Measurements from ENCODE around the gene JUN. TPM values are rescaled to one million over a fixed set of nuclear protein-coding genes. Genes with fewer than 3 reads are reported as not detected.
A peak's percentile ranks its signal among the peaks of the same experiment; 100 is the strongest.

The JUN gene
- total and polyA plus RNA-seq, 2 donors, result 51.0 to 74.3 TPM

DNA sequence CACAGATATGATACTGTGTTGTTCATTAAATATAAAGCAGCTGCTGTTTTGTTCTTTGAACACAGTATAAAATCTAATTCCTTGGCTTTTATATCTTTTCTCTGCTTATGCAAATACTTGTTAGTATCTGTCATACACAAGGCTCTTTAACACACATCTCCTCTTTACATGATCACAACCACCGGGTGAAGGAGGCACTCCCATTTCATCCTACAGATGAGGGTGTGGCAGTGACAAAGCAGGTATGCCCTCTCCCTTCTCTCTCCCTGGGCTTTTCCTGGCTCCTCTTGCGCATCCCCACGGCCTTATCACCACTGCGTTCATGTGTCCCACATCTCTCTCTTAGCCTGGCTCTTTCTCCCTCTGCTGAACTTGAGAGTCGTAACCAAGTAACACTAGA, 38.2 kb downstream of the JUN start:
- WGBS, result 92% methylated on average over 5 of the region's 5 CpGs
- H3K27ac ChIP-seq (ENCODE audit: low read depth in 1 of 2, low read length in 1 of 2), result no peak overlapping the region
- no peaks in the 10 kb centered on the region for H3K27me3 ChIP-seq (ENCODE audit: control insufficient read depth in 2 of 2, insufficient read depth in 1 of 2, low read length in 1 of 2)
- H3K4me1 ChIP-seq (ENCODE audit: control insufficient read depth in 2 of 2, insufficient read depth in 2 of 2, low read length in 2 of 2), result no peaks in the 10 kb centered on the region
- no peak overlapping the region for H3K4me3 ChIP-seq (ENCODE audit: low read length in 2 of 2)
- DNase-seq (ENCODE audit: low read depth in 6 of 9, low spot score in 9 of 9), result no peak
- no peaks in the 10 kb centered on the region for H3K36me3 ChIP-seq (ENCODE audit: control insufficient read depth in 2 of 2, insufficient read depth in 2 of 2, low read length in 1 of 2)
- no peaks in the 10 kb centered on the region for H3K9me3 ChIP-seq (ENCODE audit: control insufficient read depth in 2 of 2, insufficient read depth in 1 of 2, low read length in 1 of 2)

GRCh38 chr1:58745117-58745516, 38.7 kb downstream of the JUN start:
- no peak overlapping the region for H3K4me3 ChIP-seq (ENCODE audit: low read length in 2 of 2)
- H3K4me1 ChIP-seq (ENCODE audit: control insufficient read depth in 2 of 2, insufficient read depth in 2 of 2, low read length in 2 of 2), result no peaks in the 10 kb centered on the region
- H3K27me3 ChIP-seq (ENCODE audit: control insufficient read depth in 2 of 2, insufficient read depth in 1 of 2, low read length in 1 of 2), result no peaks in the 10 kb centered on the region
- no peak overlapping the region for H3K27ac ChIP-seq (ENCODE audit: low read depth in 1 of 2, low read length in 1 of 2)
- no peaks in the 10 kb centered on the region for H3K9me3 ChIP-seq (ENCODE audit: control insufficient read depth in 2 of 2, insufficient read depth in 1 of 2, low read length in 1 of 2)
- H3K36me3 ChIP-seq (ENCODE audit: control insufficient read depth in 2 of 2, insufficient read depth in 2 of 2, low read length in 1 of 2), result no peaks in the 10 kb centered on the region
- WGBS, result 92% methylated on average over 1 of the region's 1 CpG
- DNase-seq (ENCODE audit: low read depth in 6 of 9, low spot score in 9 of 9), result no peak

DNA sequence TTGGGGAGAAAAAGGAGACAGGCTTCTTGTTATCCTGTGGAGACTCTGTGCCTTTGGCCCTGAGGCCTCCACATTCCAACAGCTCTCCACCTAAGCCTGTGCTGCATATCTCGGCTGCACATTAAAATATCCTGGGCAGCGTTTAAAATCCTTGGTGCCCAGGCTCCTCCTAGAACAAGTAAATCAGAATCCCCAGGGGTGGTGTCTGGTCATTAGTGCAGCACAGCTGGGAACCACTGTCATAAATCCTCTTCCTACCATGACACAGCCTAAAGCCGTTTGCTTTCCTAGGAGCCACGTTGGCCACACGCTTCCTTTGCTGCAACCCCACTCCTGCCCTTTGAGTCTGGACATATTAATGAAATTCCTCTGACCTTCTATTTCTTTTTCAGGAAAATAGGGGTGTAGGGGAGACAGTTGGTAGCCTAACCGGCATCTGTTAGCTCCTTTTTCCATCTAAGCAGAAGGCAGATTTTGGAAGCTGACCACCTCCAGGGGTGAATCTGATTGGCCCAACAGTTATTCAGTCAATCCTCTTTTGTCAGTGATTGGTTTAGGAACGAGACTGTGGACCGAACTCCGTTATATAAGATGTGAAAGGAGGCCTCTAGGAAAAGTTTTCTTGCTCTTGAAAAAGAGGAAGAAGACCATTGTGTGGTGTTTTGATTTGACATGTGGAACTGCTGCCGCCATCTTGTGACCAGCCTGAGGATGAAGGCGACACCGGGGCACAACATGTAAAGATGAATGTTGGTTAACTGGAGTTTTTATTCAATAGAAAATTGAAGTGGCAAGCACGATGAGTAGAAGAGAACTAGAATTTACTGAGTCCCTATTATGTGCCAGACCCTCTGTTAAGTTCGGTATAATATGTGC, 41.9 kb downstream of the JUN start:
- no peaks in the 10 kb centered on the region for H3K36me3 ChIP-seq (ENCODE audit: control insufficient read depth in 2 of 2, insufficient read depth in 2 of 2, low read length in 1 of 2)
- no peaks in the 10 kb centered on the region for H3K4me1 ChIP-seq (ENCODE audit: control insufficient read depth in 2 of 2, insufficient read depth in 2 of 2, low read length in 2 of 2)
- H3K4me3 ChIP-seq (ENCODE audit: low read length in 2 of 2), result no peak overlapping the region
- H3K9me3 ChIP-seq (ENCODE audit: control insufficient read depth in 2 of 2, insufficient read depth in 1 of 2, low read length in 1 of 2), result no peaks in the 10 kb centered on the region
- H3K27ac ChIP-seq (ENCODE audit: low read depth in 1 of 2, low read length in 1 of 2), result no peak overlapping the region
- 95% methylated on average over 14 of the region's 14 CpGs for WGBS
- no peaks in the 10 kb centered on the region for H3K27me3 ChIP-seq (ENCODE audit: control insufficient read depth in 2 of 2, insufficient read depth in 1 of 2, low read length in 1 of 2)
- no peak for DNase-seq (ENCODE audit: low read depth in 6 of 9, low spot score in 9 of 9)

- H3K27me3 ChIP-seq (ENCODE audit: control insufficient read depth in 2 of 2, insufficient read depth in 1 of 2, low read length in 1 of 2), result no peaks in the 10 kb centered on the region
- H3K4me3 ChIP-seq (ENCODE audit: low read length in 2 of 2), result no peak overlapping the region
- DNase-seq (ENCODE audit: low read depth in 6 of 9, low spot score in 9 of 9), result peak in 7 of 9 donors; percentile 43 to 80 (median 63)
- no peak overlapping the region for H3K27ac ChIP-seq (ENCODE audit: low read depth in 1 of 2, low read length in 1 of 2)
- H3K36me3 ChIP-seq (ENCODE audit: control insufficient read depth in 2 of 2, insufficient read depth in 2 of 2, low read length in 1 of 2), result no peaks in the 10 kb centered on the region
- no peaks in the 10 kb centered on the region for H3K4me1 ChIP-seq (ENCODE audit: control insufficient read depth in 2 of 2, insufficient read depth in 2 of 2, low read length in 2 of 2)
- no peaks in the 10 kb centered on the region for H3K9me3 ChIP-seq (ENCODE audit: control insufficient read depth in 2 of 2, insufficient read depth in 1 of 2, low read length in 1 of 2)
- 33% methylated on average over 3 of the region's 3 CpGs for WGBS
These were observed 43.9 kb downstream of the JUN start for GRCh38 chr1:58739856-58740466.

- Histone ChIP-seq H3K27ac (ENCODE audit: low read depth in 1 of 2, low read length in 1 of 2) (no peak overlapping the region), H3K9me3 (ENCODE audit: control insufficient read depth in 2 of 2, insufficient read depth in 1 of 2, low read length in 1 of 2) (no peaks in the 10 kb centered on the region), H3K27me3 (ENCODE audit: control insufficient read depth in 2 of 2, insufficient read depth in 1 of 2, low read length in 1 of 2) (no peaks in the 10 kb centered on the region), H3K4me3 (ENCODE audit: low read length in 2 of 2) (no peak overlapping the region), H3K36me3 (ENCODE audit: control insufficient read depth in 2 of 2, insufficient read depth in 2 of 2, low read length in 1 of 2) (no peaks in the 10 kb centered on the region), H3K4me1 (ENCODE audit: control insufficient read depth in 2 of 2, insufficient read depth in 2 of 2, low read length in 2 of 2) (no peaks in the 10 kb centered on the region)
- 50% methylated on average over 3 of the region's 3 CpGs for WGBS
- DNase-seq (ENCODE audit: low read depth in 6 of 9, low spot score in 9 of 9), result no peak
These were observed 45.0 kb downstream of the JUN start for GRCh38 chr1:58738876-58739275.

GRCh38 chr1:58735586-58735985, 48.3 kb downstream of the JUN start:
- Histone ChIP-seq H3K9me3 (ENCODE audit: control insufficient read depth in 2 of 2, insufficient read depth in 1 of 2, low read length in 1 of 2) (no peaks in the 10 kb centered on the region), H3K36me3 (ENCODE audit: control insufficient read depth in 2 of 2, insufficient read depth in 2 of 2, low read length in 1 of 2) (no peaks in the 10 kb centered on the region), H3K4me3 (ENCODE audit: low read length in 2 of 2) (no peak overlapping the region), H3K4me1 (ENCODE audit: control insufficient read depth in 2 of 2, insufficient read depth in 2 of 2, low read length in 2 of 2) (no peaks in the 10 kb centered on the region), H3K27me3 (ENCODE audit: control insufficient read depth in 2 of 2, insufficient read depth in 1 of 2, low read length in 1 of 2) (no peaks in the 10 kb centered on the region), H3K27ac (ENCODE audit: low read depth in 1 of 2, low read length in 1 of 2) (no peak overlapping the region)
- DNase-seq (ENCODE audit: low read depth in 6 of 9, low spot score in 9 of 9), result no peak
- WGBS, result 42% methylated on average over 5 of the region's 5 CpGs

- Histone ChIP-seq H3K4me3 (ENCODE audit: low read length in 2 of 2) (no peak overlapping the region), H3K27me3 (ENCODE audit: control insufficient read depth in 2 of 2, insufficient read depth in 1 of 2, low read length in 1 of 2) (no peaks in the 10 kb centered on the region), H3K9me3 (ENCODE audit: control insufficient read depth in 2 of 2, insufficient read depth in 1 of 2, low read length in 1 of 2) (no peaks in the 10 kb centered on the region), H3K4me1 (ENCODE audit: control insufficient read depth in 2 of 2, insufficient read depth in 2 of 2, low read length in 2 of 2) (no peaks in the 10 kb centered on the region), H3K27ac (ENCODE audit: low read depth in 1 of 2, low read length in 1 of 2) (no peak overlapping the region), H3K36me3 (ENCODE audit: control insufficient read depth in 2 of 2, insufficient read depth in 2 of 2, low read length in 1 of 2) (no peaks in the 10 kb centered on the region)
- no peak for DNase-seq (ENCODE audit: low read depth in 6 of 9, low spot score in 9 of 9)
- 98% methylated on average over 2 of the region's 2 CpGs for WGBS
These were observed 49.2 kb downstream of the JUN start for GRCh38 chr1:58734630-58735029.

GRCh38 chr1:58732087-58732775, 51.6 kb downstream of the JUN start:
- 98% methylated on average over 6 of the region's 6 CpGs for WGBS
- Histone ChIP-seq H3K4me3 (ENCODE audit: low read length in 2 of 2) (no peak overlapping the region), H3K4me1 (ENCODE audit: control insufficient read depth in 2 of 2, insufficient read depth in 2 of 2, low read length in 2 of 2) (no peaks in the 10 kb centered on the region), H3K27ac (ENCODE audit: low read depth in 1 of 2, low read length in 1 of 2) (no peak overlapping the region), H3K36me3 (ENCODE audit: control insufficient read depth in 2 of 2, insufficient read depth in 2 of 2, low read length in 1 of 2) (no peaks in the 10 kb centered on the region), H3K9me3 (ENCODE audit: control insufficient read depth in 2 of 2, insufficient read depth in 1 of 2, low read length in 1 of 2) (no peaks in the 10 kb centered on the region), H3K27me3 (ENCODE audit: control insufficient read depth in 2 of 2, insufficient read depth in 1 of 2, low read length in 1 of 2) (no peaks in the 10 kb centered on the region)
- no peak for DNase-seq (ENCODE audit: low read depth in 6 of 9, low spot score in 9 of 9)

Data from thymus (tissue), 11 donors.